Activated T-helper 9 cell treated with anti-CD3 and anti-CD28 coated beads, Interleukin-2, amount 50 U/mL, for 16 hours (primary cell): ENCODE measurements around the gene GADD45G.
A peak's percentile ranks its signal among the peaks of the same experiment; 100 is the strongest.

Source experiments
- DNase-seq: peaks from one replicate; pipeline ENCODE4 v3.0.0-alpha.2; 2020; ENCODE audit warnings: low read depth

Gene GADD45G

DNA sequence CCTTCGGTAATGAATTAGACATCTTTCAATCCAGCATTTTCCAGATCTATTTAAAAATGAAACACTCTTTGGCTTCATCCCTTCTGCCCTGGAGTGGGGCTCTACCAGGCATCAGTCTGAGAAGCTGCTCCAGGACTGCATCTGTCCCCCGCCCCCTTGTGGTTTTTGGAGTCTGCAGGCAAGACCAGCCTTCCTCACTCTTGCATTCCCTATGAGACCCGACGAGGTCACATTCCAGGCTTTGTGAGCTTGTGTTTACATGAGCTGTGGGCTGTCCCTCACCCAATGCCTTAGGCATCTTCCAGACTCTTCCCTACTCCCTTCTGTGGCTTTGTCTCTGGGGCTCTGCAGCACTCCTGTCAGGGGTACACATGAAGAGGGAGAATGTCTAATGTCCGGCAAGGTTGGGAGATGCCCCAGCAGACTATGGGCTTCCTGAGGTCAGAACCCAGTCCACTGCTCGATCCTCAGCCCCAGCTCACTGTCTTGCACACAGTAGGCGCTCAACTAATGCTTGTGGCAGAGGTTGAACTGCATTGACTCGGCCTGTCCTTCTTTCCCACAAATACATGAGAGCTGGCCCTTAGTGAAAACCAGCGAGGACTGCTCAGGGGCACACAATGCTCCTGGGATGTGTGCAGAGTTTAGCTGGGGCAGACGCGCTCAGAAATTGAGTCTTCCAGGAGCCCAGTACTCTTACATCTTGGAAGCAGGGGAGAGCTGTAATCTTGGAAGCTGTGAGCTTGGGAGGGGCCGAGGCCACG, 11.7 kb upstream of the GADD45G start:
- DNase-seq = no peak

DNA sequence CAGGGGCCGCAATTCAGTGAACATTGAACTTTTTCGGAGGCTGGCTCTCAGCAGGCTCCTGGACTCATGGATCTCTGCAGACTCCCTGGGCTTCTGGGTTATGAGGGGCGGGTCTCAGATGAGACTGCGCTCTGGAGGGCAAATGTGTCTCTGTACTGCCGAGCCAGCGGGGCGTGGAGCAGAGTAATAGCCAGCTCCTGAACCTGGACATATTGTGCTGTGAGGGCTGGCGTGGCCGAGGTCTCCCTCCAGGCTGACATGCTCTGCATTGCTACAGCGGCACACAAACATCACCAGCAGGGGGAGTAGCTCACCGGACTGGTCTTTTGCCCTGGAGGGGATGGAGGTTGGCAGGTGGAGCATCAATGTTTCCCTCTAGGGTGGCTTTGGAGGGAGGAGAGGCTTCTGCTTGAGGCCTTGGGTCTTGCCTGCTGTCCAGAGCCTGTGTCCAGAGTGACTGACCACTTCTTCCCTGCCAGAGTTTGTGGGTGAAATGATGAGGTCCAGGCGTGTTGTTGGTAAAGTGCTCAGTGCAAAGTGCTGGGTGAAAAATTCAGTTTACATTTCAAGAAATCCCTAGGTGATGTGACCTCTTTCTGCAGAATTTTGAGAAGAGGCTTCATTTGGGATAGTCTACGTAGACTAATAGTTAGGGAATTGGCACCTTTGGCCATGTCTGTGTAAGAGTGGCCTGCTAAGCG, 10.9 kb upstream of the GADD45G start:
- peak; percentile 37 for DNase-seq

DNA sequence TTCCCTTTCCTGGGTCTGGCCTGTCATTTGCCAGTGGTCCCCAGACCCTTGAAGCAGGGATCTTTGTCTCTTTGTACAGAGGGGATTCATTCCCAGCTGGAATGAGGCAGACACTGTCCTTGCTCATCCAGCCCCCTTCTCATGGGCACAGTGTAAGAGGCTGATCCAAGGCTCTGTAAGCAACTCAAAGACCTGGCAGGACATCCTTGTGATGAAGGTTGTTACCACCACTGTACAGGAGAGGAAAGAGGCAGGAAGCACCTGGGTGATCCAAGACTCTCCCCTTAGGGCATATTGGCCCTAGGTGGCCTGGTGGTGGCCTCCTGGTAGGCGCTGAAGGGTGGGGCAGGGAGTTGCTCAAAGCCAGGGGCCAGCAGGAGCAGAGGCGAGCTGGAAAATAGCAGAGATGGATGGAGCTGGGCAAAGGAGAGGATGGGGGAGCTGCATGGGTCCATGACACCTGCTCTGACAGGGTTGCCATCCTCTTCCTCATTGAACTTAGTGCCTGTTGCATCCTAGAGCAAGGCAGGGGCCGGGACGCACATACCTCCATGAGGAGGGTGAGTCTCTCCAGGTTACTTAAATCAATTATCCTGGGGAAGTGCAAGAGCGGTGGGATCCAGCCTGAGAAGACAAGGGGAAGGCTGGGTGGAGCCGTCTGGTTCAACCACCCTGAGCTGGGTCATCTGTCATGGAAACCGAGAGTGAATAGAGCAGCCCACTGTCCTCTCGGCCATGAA, 9.8 kb upstream of the GADD45G start:
- DNase-seq = no peak

DNA sequence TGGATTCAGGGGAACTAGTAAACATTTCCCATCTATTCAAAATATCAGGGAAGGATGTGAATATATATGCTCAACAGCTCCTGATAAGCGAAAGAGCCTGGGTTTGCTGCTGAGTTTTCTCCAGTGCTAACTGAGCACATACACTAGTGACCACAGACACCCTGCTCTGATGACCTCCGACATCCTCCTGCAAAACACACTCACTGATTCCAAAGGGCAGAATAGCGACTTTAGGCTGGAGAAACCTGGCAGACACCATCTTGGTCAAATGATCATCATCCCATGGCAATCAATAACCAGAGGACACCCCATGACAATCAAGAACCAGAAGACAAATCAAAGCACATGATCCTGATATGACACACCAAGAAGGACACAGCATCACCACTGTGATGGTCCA, 9.2 kb upstream of the GADD45G start:
- DNase-seq = no peak

DNA sequence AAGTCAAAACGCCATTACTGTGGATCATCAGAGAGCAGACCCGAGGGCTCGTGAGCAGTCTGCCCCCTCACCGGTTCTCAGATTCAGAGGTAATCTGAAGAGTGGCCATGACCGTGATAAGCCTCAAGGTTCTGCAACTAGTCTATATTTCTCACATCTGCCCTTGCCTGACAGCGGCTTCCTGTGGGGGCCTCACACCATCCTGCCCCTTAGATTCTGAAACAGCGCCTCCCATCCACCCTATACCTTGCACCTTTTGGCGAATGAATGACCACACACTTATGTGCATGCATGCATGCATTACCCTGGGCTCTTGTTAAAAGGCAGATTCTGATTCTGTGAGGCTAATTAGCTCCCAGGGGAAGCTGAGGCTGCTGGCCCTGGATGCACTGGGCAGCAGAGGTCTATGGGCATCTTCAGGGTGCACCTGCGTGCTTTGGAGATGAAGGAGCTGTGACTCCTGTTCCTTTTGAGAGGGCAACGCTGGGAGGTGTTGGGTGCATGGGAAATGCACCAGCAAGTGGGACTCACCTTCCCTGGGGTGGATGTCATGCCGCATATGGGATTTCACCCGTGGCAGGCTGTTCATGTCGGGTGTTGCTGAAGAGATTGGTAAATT, 7.8 kb upstream of the GADD45G start:
- no peak for DNase-seq

DNA sequence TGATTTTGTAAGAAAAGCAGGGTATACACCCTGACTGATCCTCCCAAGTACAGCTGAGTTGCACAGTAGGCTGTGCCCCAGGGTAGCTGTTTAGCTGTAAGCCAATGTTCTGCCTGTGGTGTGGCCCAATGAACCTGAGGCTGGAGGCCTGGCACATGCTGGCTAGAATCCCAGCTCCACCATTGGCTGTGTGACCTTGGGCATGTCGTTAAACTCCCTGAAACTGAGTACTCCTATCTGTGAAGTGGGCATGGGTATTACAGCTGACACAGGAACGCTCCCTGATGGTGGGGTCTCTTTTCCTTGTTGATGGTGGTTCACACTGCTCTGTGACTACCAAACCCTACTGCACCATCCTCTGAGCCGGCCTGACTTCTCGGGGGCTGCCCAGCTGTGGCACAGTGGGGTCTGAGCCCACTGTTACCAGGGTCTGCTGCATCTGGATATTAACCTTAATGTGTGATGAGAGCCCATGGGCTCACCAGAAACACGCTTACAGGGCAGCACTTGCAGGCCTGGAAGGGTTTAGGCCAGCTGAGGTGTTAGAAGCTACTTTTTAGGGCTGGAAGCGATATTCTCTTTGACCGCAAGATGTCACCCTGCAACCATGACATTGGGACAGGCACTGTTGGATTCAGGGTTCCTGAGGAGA, 7.0 kb upstream of the GADD45G start:
- DNase-seq = peak; percentile 24

DNA sequence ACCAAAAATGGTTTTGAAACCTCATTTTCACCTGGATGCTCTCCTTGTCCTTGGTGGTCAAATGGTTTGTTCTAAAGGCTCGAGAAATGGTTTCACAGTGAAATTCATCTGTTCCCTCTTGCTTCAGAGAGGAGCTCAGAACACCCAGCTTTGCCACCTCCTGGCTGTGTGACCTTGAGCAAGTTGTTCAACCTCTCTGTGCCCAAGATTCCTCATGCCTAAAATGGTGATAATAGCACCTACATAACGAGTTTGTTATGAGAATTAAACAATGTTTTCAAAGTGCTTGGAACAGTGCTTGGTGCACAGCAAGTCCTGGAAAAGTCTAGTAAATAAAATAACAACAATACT, 6.5 kb upstream of the GADD45G start:
- no peak for DNase-seq

DNA sequence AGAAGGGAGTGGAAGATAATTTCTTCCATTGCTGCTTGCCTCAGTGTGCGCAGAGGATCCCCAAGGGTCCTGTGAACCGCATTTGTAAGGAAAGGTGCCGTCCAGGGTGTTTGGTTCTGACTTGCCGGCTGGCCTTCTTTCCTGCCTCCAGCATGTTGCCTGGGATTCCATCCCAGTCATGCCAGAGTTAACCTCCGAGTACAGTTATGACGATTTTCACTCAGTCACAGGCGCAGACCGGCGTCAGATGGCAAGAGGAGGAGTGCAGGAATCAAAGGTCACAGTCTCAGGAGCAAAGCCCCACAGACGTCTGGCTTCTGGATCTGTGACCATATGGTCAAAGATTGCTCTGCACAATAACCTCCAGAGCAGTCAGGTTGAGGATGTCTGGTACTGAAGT, 5.9 kb upstream of the GADD45G start:
- no peak for DNase-seq

DNA sequence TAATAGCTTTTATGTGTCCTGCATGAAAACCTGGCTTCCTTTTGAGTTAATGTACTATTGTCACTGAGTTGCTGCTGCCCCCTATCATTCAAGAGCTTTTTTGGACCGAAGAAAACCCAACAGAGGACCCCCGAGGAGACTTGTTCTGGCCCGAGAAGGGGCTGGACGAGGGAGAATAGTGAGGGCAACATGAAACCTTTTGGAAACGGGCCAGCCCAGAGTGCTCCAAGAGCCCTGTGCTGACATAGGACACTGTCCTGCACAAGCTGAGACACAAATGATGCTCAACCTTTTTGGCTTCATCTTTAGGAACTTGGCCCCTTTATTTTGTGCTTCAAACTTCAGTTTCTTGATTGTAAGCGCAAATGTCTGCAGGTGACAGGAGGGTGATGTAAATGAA, 4.0 kb upstream of the GADD45G start:
- no peak for DNase-seq

DNA sequence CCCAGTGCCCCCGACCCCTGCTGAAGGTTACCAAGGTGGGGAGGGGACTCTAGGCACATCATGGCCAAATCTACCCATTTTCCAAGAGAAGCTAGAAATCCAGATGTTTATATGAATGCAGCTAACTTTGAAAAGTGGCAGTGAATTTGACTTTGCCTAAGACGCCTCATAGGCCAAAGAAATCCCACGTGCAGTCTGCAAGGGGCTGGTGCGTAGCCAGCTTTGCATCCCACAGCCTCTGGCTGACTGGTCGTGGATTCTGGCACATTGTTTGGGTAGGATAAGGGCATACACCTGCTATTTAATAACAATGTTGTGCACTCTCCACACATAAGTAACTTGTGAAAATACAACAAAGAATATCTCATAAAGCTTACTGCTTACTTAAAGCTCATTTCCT, 3.5 kb upstream of the GADD45G start:
- no peak for DNase-seq

DNA sequence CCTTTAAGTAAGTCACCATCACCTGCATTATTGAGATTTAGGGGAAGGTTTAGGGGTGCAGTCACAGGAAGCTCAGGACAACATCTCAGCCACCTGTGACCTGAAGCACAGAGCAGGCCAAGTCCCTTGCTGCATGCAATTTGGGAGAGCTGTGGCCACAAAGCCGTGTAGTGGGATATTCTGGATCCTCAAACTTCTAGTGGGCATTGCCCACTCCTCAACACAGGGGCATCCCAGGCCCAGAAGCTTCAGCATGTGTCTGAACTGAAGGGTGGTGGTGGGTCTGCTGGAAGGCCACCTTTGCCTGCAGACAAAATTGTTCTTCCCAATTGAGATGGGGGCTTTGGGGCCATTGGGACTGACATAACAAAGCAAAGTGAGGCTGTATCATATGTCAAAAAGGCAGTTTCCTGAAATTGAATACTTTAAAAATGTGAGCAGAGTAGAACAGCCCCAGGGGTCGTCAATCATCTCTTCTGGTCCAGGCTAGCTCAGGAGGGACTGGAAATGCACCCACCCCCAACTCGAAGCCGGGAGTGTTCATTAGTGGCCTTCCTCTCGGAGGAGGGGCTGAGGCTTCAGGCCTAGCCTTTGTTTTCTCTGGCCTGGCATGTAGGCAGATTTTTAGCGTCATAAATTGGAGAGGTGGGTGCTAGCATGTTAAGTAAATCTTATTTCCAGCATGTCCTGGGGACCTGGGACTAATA, 2.8 kb upstream of the GADD45G start:
- no peak for DNase-seq

DNA sequence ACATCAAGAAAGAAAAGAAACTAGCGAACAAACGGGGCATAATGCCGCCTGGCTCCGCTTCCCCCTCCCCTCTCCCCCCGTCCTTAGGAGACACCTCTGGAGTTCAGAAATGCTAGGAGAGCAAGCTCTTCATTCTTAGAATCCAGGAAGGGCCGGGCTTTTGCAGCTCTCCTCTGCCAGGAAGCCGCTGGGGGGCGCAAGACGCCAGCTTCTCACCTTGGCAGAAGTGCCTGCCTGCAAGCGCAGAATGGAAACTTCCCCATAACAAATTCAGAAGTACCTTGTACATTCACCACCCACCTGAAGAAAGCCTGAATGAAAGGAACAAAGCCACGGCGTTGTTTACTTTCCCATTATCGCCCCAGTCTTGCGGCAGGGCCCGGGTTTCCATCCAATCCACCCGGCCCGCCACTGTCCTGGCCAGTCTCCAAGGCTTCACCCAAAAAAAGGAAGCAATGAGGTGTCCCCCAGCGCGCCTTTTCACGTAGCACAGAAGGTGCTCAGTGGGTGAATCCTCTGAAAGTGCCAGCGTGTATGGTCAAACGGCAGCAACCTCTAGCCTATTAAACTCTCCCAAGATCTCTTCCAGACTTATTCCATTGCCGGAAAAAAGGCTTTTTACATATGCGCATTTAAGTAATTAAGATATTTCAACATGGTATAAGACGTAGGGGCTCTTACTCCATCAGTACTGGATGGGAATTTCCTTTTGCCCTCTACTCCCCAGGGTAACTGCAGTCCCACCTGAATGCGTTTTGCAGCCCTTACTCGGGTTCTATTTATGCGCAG, 1.6 kb upstream of the GADD45G start:
- DNase-seq = peak; percentile 82

DNA sequence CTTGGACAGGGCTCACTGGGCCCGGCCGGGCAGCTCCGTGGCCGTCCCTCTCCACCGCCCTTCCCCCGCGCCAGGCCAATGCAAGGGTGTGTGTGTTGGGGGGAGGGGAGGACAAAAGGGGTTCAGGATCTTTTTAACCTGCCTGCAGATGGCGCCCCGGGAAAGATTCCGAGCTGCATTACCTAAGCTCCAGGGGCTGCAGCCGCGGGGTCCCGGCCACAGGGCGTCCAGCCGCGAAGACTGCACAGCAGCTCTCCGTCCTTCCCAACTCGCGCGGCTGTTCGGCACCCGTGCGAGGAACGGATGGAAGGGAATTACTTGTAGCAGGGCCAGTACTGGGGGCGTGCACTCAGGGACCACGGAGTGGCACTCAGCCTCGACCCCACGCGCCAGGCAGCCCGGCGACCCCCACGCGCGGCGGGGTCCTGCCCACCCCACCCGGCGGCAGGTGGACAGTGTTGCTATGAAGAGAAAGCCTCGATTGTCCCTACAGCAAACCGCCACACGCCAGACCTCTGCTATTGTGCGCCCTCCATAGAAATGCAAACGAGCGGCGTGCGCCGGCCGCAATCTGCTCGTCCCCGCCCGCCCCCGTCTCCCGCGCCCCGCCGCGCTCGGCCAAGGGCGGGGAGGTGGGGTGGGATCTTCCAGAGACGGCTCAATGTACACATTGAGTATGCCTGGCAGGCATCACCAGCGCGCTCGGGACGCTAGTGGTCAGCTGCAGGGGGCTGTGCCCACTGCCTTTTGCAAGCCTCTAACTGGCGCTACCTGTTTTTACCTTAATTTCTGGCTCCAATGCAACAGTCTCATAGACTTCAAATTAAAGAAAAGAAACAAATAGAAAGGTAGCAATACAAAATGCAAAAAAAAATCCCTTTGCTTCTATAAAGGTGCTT, 796 bp upstream of the GADD45G start:
- peak; percentile 10 for DNase-seq

DNA sequence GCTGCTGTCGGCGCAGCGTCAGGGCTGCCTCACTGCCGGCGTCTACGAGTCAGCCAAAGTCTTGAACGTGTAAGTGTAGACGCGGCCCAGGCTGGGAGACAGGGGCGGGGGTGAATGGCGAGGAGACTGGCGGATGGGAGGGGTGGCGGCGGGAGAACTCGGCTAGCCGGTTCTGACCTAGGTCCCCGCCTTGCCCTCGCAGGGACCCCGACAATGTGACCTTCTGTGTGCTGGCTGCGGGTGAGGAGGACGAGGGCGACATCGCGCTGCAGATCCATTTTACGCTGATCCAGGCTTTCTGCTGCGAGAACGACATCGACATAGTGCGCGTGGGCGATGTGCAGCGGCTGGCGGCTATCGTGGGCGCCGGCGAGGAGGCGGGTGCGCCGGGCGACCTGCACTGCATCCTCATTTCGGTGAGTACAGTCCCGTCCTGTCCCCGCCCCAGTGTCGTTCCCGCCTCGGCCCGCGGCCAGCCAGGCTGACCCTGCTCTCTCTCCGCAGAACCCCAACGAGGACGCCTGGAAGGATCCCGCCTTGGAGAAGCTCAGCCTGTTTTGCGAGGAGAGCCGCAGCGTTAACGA, 745 bp downstream of the GADD45G start:
- DNase-seq = peak; percentile 49

DNA sequence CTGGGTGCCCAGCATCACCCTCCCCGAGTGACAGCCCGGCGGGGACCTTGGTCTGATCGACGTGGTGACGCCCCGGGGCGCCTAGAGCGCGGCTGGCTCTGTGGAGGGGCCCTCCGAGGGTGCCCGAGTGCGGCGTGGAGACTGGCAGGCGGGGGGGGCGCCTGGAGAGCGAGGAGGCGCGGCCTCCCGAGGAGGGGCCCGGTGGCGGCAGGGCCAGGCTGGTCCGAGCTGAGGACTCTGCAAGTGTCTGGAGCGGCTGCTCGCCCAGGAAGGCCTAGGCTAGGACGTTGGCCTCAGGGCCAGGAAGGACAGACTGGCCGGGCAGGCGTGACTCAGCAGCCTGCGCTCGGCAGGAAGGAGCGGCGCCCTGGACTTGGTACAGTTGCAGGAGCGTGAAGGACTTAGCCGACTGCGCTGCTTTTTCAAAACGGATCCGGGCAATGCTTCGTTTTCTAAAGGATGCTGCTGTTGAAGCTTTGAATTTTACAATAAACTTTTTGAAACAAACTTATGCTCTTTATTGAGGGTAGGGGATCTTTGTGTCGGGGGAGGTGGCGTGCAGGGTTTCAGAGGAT, 1.3 kb downstream of the GADD45G start:
- DNase-seq = peak; percentile 19

DNA sequence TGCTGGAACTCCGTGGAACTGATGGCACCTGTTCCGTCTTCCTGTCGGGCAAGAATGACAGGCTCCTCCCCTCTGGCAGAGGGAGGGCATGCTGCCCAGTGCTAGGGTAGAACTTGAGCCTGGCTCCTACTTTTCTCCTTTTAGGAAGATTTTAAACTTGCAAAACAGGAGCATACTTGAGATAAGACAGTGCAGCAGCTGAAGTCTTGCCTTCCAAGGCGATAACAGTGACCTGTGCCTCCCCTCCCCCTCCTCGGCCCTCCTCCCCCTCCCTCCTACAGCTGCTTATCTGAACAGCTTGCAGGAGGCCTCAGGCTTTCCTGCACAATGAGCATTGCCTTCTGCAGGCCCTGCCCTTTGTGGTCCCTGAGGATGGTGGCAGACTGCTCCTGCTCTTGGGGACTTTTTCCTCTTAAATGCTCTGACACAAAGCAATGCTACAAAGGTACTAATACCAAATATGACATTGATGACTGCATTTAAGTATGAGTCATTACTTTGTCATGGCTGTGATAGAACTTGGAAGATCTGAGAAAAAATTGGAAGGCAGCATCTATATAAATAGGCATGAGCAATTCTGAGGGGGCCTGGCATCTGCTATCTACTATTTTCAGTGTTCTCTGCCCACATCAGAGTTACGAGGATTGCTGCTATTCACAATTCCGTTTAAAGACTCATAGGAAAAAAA, 2.0 kb downstream of the GADD45G start:
- no peak for DNase-seq

DNA sequence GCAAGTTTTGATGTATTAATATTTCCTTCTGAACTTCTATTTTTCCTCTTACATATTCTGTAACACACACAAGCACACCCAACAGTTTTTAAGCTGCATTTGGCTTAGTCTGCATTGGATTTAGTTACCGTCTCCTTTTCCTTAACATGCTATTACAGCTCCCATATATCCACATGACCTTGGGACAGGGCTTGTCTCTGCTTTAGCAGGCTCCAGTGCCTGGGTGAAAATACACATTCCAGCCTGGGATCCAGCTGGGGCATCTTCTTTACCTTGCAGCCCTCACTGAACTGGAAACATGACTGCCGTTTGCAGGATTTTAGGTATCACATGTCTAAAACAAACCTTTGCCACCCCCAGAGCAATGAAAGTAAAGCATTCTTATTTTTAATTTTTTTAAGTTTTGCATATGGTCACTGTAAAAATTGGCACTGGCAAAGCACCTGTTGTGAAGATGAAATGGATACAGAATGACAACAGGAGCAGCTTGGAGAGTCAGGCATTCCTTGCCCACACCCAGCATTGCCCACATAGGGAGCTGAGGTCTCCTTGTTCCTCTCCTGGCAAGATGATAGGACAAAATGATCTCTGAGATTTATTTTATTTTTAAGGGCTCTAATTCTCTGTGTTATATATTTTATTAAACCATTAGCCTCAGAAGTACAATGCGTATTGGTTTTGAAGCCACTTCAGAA, 4.0 kb downstream of the GADD45G start:
- DNase-seq = no peak
